ENCODE measurements around the gene COQ2.
"Not testable (repeated sequence)": the region's sequence is repeated elsewhere in the genome, so short reads cannot be mapped to it uniquely, and the experiment has no call there.

COQ2 gene, protein sequence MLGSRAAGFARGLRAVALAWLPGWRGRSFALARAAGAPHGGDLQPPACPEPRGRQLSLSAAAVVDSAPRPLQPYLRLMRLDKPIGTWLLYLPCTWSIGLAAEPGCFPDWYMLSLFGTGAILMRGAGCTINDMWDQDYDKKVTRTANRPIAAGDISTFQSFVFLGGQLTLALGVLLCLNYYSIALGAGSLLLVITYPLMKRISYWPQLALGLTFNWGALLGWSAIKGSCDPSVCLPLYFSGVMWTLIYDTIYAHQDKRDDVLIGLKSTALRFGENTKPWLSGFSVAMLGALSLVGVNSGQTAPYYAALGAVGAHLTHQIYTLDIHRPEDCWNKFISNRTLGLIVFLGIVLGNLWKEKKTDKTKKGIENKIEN

DNA sequence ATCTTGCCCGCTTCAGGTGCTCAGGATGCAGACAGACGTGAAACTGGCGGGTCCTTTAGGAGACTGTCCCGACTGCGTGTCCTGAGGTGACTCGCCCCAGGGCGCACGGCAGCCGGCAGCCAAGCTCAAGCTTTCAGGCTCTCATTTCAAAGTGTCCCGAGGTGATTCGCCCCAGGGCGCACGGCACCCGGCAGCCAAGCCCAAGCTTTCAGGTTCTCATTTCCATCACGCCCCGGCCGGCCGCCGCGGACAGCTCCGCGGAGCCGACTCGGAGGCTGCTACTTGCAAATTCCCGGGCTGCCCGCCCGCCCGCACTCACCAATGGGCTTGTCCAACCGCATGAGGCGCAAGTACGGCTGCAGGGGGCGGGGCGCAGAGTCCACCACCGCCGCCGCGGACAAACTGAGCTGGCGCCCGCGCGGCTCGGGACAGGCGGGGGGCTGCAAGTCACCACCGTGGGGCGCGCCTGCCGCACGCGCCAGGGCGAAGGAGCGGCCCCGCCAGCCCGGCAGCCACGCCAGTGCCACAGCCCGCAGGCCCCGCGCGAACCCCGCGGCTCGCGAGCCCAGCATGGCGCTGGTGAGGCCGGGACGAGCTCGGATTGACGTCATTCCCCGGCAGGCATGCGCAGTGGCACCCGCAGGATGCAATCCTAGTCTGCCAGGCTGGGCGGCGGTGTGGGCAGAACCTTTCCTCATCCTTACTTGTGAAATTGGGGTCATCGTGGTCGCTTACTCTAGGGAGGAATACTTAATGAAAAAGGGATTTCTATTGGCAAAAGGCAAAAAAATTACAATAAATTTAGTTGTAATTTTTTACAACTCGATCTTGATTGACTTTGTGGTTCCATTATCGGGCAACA lies at the start of gene COQ2:
Gene COQ2, minus strand, starts transcription at position 606 of the 862 bp plus-strand sequence. Its CDS starts 34 bp downstream, at position 572.
- H3K9me3 ChIP-seq (ENCODE audit: control insufficient read depth in 1 of 2, low read length in 2 of 2): no peaks in the 10 kb centered on the region
- H3K27me3 ChIP-seq (ENCODE audit: control insufficient read depth in 1 of 2, insufficient read depth in 2 of 2, low read length in 2 of 2): no peaks in the 10 kb centered on the region
- H3K27ac ChIP-seq (ENCODE audit: low read depth, low read length): peak within 1 kb of the TSS; percentile 91
- peak within 1 kb of the TSS; percentile 78 to 79 for H3K9ac ChIP-seq (ENCODE audit: low read depth in 1 of 2, low read length in 2 of 2)
- H3K36me3 ChIP-seq (ENCODE audit: control insufficient read depth in 1 of 2, insufficient read depth in 2 of 2, low read length in 2 of 2): no peaks in the 10 kb centered on the region
- peak within 1 kb of the TSS; percentile 71 to 86 for H3K4me3 ChIP-seq (ENCODE audit: low read depth in 1 of 2, low read length in 2 of 2)
- peaks cover 30 to 32% of the 10 kb centered on the region in 2 donors for H3K4me1 ChIP-seq (ENCODE audit: control insufficient read depth in 1 of 2, insufficient read depth in 2 of 2, low read length in 2 of 2)

DNA sequence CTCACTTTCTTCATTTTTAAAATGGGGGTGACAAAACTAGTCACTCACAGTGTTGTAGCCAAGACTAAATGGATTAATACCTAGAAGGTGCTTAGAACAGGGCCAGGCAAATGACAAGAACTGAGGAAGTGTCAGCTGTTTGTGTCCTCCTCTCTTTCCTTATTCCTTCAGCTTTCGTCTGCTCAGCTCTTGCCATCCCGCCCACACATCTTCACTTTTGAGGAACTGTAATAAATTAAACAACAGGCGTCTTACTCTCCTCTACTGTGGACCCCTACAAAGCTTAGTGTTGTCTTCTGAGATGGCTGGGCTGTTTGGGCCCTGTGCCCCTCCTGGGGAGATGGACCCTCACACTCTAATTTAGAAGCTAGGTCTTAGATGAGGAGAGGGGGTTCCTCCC lies 47.4 kb upstream of the COQ2 start:
- H3K27ac ChIP-seq (ENCODE audit: low read depth, low read length): no peak overlapping the region
- no peaks in the 10 kb centered on the region for H3K36me3 ChIP-seq (ENCODE audit: control insufficient read depth in 1 of 2, insufficient read depth in 2 of 2, low read length in 2 of 2)
- no peaks in the 10 kb centered on the region for H3K9me3 ChIP-seq (ENCODE audit: control insufficient read depth in 1 of 2, low read length in 2 of 2)
- H3K4me3 ChIP-seq (ENCODE audit: low read depth in 1 of 2, low read length in 2 of 2): no peak overlapping the region
- H3K9ac ChIP-seq (ENCODE audit: low read depth in 1 of 2, low read length in 2 of 2): no peak overlapping the region
- H3K27me3 ChIP-seq (ENCODE audit: control insufficient read depth in 1 of 2, insufficient read depth in 2 of 2, low read length in 2 of 2): no peaks in the 10 kb centered on the region
- H3K4me1 ChIP-seq (ENCODE audit: control insufficient read depth in 1 of 2, insufficient read depth in 2 of 2, low read length in 2 of 2): peaks cover 5 to 16% of the 10 kb centered on the region in 2 donors

DNA sequence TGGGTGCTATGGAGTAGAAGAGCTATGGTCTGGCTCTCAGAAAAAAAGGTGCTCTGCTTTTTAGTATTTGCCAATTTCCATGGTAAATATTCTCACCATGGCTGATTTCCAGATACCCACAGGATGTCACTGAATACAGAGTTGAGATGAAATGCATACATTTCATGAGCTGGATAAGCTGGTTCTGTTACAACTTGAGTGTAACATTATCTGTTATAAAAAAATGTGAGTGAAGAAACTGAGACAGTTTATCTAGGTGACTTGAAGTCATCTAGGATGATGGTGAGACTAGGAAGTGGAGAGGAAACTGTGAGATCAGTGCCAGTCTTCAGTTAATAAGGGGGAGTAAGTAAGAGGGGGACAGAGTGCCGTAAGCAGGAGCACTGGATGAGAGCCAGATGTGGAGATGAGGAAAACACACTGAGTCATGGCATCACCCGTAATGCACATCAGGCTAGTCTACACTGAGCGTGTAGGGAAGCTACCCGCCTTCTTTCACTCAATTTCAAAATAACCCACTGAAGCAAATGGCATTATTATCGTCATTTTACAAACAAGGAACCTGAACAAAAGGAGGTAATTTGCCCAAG lies 45.0 kb upstream of the COQ2 start:
- Histone ChIP-seq H3K9me3 (ENCODE audit: control insufficient read depth in 1 of 2, low read length in 2 of 2) (no peaks in the 10 kb centered on the region), H3K36me3 (ENCODE audit: control insufficient read depth in 1 of 2, insufficient read depth in 2 of 2, low read length in 2 of 2) (no peaks in the 10 kb centered on the region), H3K27ac (ENCODE audit: low read depth, low read length) (no peak overlapping the region), H3K4me3 (ENCODE audit: low read depth in 1 of 2, low read length in 2 of 2) (no peak overlapping the region), H3K4me1 (ENCODE audit: control insufficient read depth in 1 of 2, insufficient read depth in 2 of 2, low read length in 2 of 2) (peaks cover 5 to 6% of the 10 kb centered on the region in 2 donors), H3K27me3 (ENCODE audit: control insufficient read depth in 1 of 2, insufficient read depth in 2 of 2, low read length in 2 of 2) (no peaks in the 10 kb centered on the region), H3K9ac (ENCODE audit: low read depth in 1 of 2, low read length in 2 of 2) (no peak overlapping the region)

DNA sequence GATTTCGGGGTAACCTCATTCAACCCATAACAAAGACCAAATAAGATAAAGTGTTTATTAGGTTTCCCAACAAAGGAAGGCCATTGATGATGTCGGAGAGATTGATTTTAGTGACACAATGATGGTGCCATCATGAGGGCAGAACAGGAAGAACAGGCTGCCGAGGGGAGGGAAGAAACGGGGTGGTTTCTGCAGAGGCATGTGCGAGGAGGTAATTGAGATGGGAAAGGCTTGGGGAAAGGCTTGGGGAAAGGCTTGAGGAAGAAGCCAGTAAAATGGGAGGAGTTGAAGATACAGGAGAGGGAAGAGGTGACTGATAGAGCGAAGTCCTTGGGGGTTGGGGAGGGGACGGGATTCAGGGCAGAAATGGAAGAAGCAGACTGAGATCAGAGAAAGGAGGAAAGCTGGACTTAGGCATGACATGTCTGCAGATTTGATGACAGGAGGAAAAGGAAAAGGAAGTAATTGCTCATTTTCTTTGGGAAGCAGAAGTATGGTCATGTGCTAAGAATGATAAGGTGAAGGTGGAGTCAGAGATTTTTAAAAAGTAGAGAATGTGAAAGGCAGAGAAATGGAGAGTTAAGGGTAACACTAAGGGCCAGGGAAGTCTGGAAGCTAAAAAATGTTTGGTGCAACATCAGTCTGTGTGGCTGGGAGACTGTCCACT lies 44.1 kb upstream of the COQ2 start:
- H3K27ac ChIP-seq (ENCODE audit: low read depth, low read length): no peak overlapping the region
- no peaks in the 10 kb centered on the region for H3K4me1 ChIP-seq (ENCODE audit: control insufficient read depth in 1 of 2, insufficient read depth in 2 of 2, low read length in 2 of 2)
- no peak overlapping the region for H3K4me3 ChIP-seq (ENCODE audit: low read depth in 1 of 2, low read length in 2 of 2)
- no peaks in the 10 kb centered on the region for H3K9me3 ChIP-seq (ENCODE audit: control insufficient read depth in 1 of 2, low read length in 2 of 2)
- no peak overlapping the region for H3K9ac ChIP-seq (ENCODE audit: low read depth in 1 of 2, low read length in 2 of 2)
- no peaks in the 10 kb centered on the region for H3K27me3 ChIP-seq (ENCODE audit: control insufficient read depth in 1 of 2, insufficient read depth in 2 of 2, low read length in 2 of 2)
- no peaks in the 10 kb centered on the region for H3K36me3 ChIP-seq (ENCODE audit: control insufficient read depth in 1 of 2, insufficient read depth in 2 of 2, low read length in 2 of 2)

DNA sequence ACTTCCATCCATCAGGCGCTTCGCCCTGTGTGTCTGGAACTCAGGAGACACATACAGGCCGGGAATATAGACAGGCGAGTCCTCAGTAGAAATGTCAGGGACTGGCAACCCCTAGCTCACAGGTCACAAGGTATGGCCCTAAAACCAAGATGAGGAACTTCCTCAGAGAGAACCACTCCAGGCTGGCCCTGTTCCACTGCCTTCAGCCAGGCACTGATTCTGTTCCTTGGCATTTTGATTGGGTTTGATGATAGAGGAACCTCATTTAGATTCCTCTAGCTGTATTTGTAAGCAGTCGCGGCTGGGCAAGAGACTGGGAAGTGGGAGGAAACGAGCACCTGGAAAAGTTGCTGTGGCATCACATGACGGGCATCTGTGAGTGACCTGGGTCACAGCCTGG lies 41.9 kb upstream of the COQ2 start:
- Histone ChIP-seq H3K36me3 (ENCODE audit: control insufficient read depth in 1 of 2, insufficient read depth in 2 of 2, low read length in 2 of 2) (no peaks in the 10 kb centered on the region), H3K27me3 (ENCODE audit: control insufficient read depth in 1 of 2, insufficient read depth in 2 of 2, low read length in 2 of 2) (no peaks in the 10 kb centered on the region), H3K9me3 (ENCODE audit: control insufficient read depth in 1 of 2, low read length in 2 of 2) (no peaks in the 10 kb centered on the region), H3K4me1 (ENCODE audit: control insufficient read depth in 1 of 2, insufficient read depth in 2 of 2, low read length in 2 of 2) (no peaks in the 10 kb centered on the region), H3K9ac (ENCODE audit: low read depth in 1 of 2, low read length in 2 of 2) (no peak overlapping the region), H3K27ac (ENCODE audit: low read depth, low read length) (no peak overlapping the region), H3K4me3 (ENCODE audit: low read depth in 1 of 2, low read length in 2 of 2) (no peak overlapping the region)

DNA sequence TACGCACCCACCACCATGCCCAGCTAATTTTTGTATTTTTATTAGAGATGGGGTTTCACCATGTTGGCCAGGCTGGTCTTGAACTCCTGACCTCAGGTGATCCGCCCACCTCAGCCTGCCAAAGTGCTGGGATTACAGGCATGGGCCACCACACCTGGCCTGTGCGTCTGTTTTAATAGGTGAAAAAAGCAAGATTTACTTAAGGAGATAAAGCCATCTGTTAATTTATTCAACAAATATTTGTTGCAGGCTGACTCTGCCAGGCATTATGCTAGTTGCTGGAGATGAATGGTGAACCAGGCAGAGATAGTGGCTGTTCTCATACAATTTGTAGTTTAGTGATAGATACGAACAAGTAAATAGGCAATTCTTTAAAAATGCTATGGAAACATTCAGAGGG lies 40.7 kb upstream of the COQ2 start:
- not testable (repeated sequence) for H3K27me3 ChIP-seq (ENCODE audit: control insufficient read depth in 1 of 2, insufficient read depth in 2 of 2, low read length in 2 of 2)

DNA sequence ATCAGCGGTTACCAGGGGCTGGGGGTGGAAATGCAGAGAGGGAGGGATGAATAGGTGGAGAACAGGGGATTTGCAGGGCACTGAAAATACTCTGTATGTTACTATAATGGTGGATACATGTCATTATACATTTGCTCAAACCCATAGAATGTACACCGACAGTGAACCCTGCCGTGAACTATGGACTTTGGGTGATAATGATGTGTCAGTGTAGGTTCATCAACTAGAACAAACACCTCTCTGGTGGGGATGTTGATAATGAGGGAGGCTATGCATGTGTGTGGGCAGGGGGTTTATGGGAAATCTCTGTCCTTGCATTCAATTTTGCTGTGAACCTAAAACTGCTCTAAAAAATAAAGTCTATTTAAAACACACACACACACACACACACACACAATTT lies 38.5 kb upstream of the COQ2 start:
- H3K36me3 ChIP-seq (ENCODE audit: control insufficient read depth in 1 of 2, insufficient read depth in 2 of 2, low read length in 2 of 2): no peaks in the 10 kb centered on the region
- H3K9ac ChIP-seq (ENCODE audit: low read depth in 1 of 2, low read length in 2 of 2): no peak overlapping the region
- no peaks in the 10 kb centered on the region for H3K27me3 ChIP-seq (ENCODE audit: control insufficient read depth in 1 of 2, insufficient read depth in 2 of 2, low read length in 2 of 2)
- no peak overlapping the region for H3K4me3 ChIP-seq (ENCODE audit: low read depth in 1 of 2, low read length in 2 of 2)
- H3K27ac ChIP-seq (ENCODE audit: low read depth, low read length): no peak overlapping the region
- H3K9me3 ChIP-seq (ENCODE audit: control insufficient read depth in 1 of 2, low read length in 2 of 2): no peaks in the 10 kb centered on the region
- H3K4me1 ChIP-seq (ENCODE audit: control insufficient read depth in 1 of 2, insufficient read depth in 2 of 2, low read length in 2 of 2): no peaks in the 10 kb centered on the region

More for the DNA sequence above, 40.7 kb upstream of the COQ2 start:
- not testable (repeated sequence) for H3K9ac ChIP-seq (ENCODE audit: low read depth in 1 of 2, low read length in 2 of 2); H3K9me3 ChIP-seq (ENCODE audit: control insufficient read depth in 1 of 2, low read length in 2 of 2); H3K36me3 ChIP-seq (ENCODE audit: control insufficient read depth in 1 of 2, insufficient read depth in 2 of 2, low read length in 2 of 2); H3K4me3 ChIP-seq (ENCODE audit: low read depth in 1 of 2, low read length in 2 of 2); H3K4me1 ChIP-seq (ENCODE audit: control insufficient read depth in 1 of 2, insufficient read depth in 2 of 2, low read length in 2 of 2); H3K27ac ChIP-seq (ENCODE audit: low read depth, low read length)

DNA sequence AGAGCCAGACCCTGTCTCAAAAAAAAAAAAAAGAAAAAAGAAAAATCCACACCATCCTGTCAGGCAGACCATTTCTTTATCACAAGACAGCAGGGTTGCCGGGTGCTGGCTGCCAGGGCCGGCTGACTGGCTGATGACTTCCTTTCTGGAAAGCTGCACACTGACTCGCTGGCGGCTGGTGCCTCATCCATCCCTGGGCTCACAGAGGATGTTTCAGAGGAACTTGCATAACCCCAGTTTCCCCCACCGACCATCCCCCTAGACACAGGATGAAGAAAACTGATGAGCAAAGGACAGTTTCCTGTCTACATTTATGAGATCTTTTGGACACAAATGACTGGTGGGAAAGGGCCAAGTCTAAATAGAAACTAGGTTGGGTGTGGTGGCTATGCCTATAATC lies 36.0 kb upstream of the COQ2 start:
- no peak overlapping the region for H3K9ac ChIP-seq (ENCODE audit: low read depth in 1 of 2, low read length in 2 of 2)
- no peaks in the 10 kb centered on the region for H3K27me3 ChIP-seq (ENCODE audit: control insufficient read depth in 1 of 2, insufficient read depth in 2 of 2, low read length in 2 of 2)
- H3K4me3 ChIP-seq (ENCODE audit: low read depth in 1 of 2, low read length in 2 of 2): no peak overlapping the region
- no peaks in the 10 kb centered on the region for H3K4me1 ChIP-seq (ENCODE audit: control insufficient read depth in 1 of 2, insufficient read depth in 2 of 2, low read length in 2 of 2)
- H3K36me3 ChIP-seq (ENCODE audit: control insufficient read depth in 1 of 2, insufficient read depth in 2 of 2, low read length in 2 of 2): no peaks in the 10 kb centered on the region
- no peak overlapping the region for H3K27ac ChIP-seq (ENCODE audit: low read depth, low read length)
- no peaks in the 10 kb centered on the region for H3K9me3 ChIP-seq (ENCODE audit: control insufficient read depth in 1 of 2, low read length in 2 of 2)

DNA sequence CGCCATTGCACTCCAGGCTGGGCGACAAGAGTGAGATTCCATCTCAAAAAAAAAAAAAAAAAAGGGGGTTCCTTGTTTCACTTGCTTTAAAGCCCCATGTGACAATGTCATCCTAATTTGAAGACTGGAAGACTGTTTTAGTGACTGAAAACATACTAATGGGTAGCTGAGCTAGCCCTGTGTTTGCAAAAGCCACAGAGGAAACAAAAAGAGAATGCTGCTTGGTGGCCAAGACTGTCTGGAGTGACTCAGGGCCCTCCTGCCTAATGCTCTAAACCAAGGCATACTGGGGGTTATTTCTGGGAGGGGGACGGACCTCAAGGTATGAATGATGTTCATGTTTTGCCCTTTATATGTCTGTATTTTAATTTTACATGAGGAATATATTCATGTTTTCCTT lies 34.1 kb upstream of the COQ2 start:
- no peaks in the 10 kb centered on the region for H3K9me3 ChIP-seq (ENCODE audit: control insufficient read depth in 1 of 2, low read length in 2 of 2)
- no peak overlapping the region for H3K9ac ChIP-seq (ENCODE audit: low read depth in 1 of 2, low read length in 2 of 2)
- no peak overlapping the region for H3K27ac ChIP-seq (ENCODE audit: low read depth, low read length)
- no peak overlapping the region for H3K4me3 ChIP-seq (ENCODE audit: low read depth in 1 of 2, low read length in 2 of 2)
- H3K36me3 ChIP-seq (ENCODE audit: control insufficient read depth in 1 of 2, insufficient read depth in 2 of 2, low read length in 2 of 2): no peaks in the 10 kb centered on the region
- H3K27me3 ChIP-seq (ENCODE audit: control insufficient read depth in 1 of 2, insufficient read depth in 2 of 2, low read length in 2 of 2): no peaks in the 10 kb centered on the region
- no peaks in the 10 kb centered on the region for H3K4me1 ChIP-seq (ENCODE audit: control insufficient read depth in 1 of 2, insufficient read depth in 2 of 2, low read length in 2 of 2)
